K562 (cell line): ENCODE measurements around the gene FNBP1. TPM values are rescaled to one million over a fixed set of nuclear protein-coding genes. Genes with fewer than 3 reads are reported as not detected.

ENCODE experiments used
- ATAC-seq: fragments of 200-7000 bp; cut with Tn5 transposase; 3 replicates; pipeline ENCODE4 v1.9.1; 2020; ENCODE audit warnings: moderate library complexity
- BruUV-seq: library from RNA; stranded (reverse); fragments of 400-500 nt; replicated peaks from 2 replicates; lab custom pipeline; 2021; lab: Mats Ljungman, UMichigan
- CTCF ChIA-PET: fragments of 300-600 bp; formaldehyde crosslinking; extraction: SDS; loops from one replicate; lab custom pipeline; 2021; ENCODE audit warnings: low intra/inter-chr PET ratio; lab: Yijun Ruan, JAX
- POLR2A ChIA-PET: fragments of 300-600, 350-650 bp; sonication (Branson Sonifier 250); formaldehyde crosslinking; extraction: SDS; loops from one replicate; lab custom pipeline; 2021; ENCODE audit warnings: antibody characterized with exemption, inconsistent platforms; lab: Yijun Ruan, JAX
- DNase-seq, 4 experiments: peaks; one replicate each; pipeline versions ENCODE4 v3.0.0 to v3.0.0-alpha.2; 2011 to 2018; ENCODE audit warnings: low spot score in 3 of 4, mixed read lengths in 3 of 4; ENCODE audit errors: extremely low read depth in 1 of 4
- FAIRE-seq: peaks from 2 replicates; lab custom pipeline; 2011; peaks lifted over from hg19 to GRCh38; lab: Jason Lieb, UNC
- H2AFZ ChIP-seq: 2 replicates; pipeline ENCODE4 v1.6.0; 2011; ENCODE audit warnings: low read depth, low read length, control low read depth, inconsistent platforms
- H3K27ac ChIP-seq: fragments of 200-600 bp; 3 replicates; pipeline ENCODE4 v1.8.0; 2011; ENCODE audit warnings: low read depth, mild to moderate bottlenecking, control low read depth, inconsistent platforms, low read length, moderate library complexity, mixed read lengths; ENCODE audit errors: extremely low read depth
- H3K27me3 ChIP-seq, 2 experiments: fragments of 300-600 bp in 1 of 2; 2 replicates in 1 of 2; 3 replicates in 1 of 2; pipeline versions ENCODE4 v1.6.0 to v1.8.0; 2011; ENCODE audit warnings: inconsistent platforms in 2 of 2, low read length in 2 of 2, mild to moderate bottlenecking in 1 of 2, mixed read lengths in 1 of 2, moderate library complexity in 1 of 2; ENCODE audit not compliant: control insufficient read depth in 2 of 2, insufficient read depth in 2 of 2
- H3K36me3 ChIP-seq: fragments of 300-600 bp; 3 replicates; pipeline ENCODE4 v1.8.0; 2011; ENCODE audit warnings: mild to moderate bottlenecking, low read length, inconsistent platforms; ENCODE audit not compliant: control insufficient read depth, insufficient read depth
- H3K4me1 ChIP-seq, 2 experiments: fragments of 200-600 bp in 1 of 2; replicated peaks in 1 of 2; 2 replicates in 1 of 2; 3 replicates in 1 of 2; pipeline versions ENCODE4 v1.5.1 to v1.8.0; 2011; ENCODE audit warnings: inconsistent platforms in 2 of 2, low read length in 2 of 2, mild to moderate bottlenecking in 1 of 2, mixed read lengths in 1 of 2, moderate library complexity in 1 of 2; ENCODE audit not compliant: control insufficient read depth in 2 of 2, insufficient read depth in 2 of 2
- H3K4me2 ChIP-seq: 2 replicates; pipeline ENCODE4 v1.6.1; 2011; ENCODE audit warnings: low read length, control low read depth, inconsistent platforms, mixed read lengths; ENCODE audit not compliant: insufficient read depth
- H3K4me3 ChIP-seq: fragments of 200-600 bp; sonication (generic), shearing (Covaris generic); 2 replicates; pipeline ENCODE4 v1.5.1; 2016; ENCODE audit warnings: control low read depth, inconsistent platforms
- H3K79me2 ChIP-seq: fragments of 200-600 bp; 3 replicates; pipeline ENCODE4 v1.8.0; 2011; ENCODE audit warnings: low read length, inconsistent platforms; ENCODE audit not compliant: control insufficient read depth, insufficient read depth
- H3K9ac ChIP-seq, 2 experiments: 2 replicates each; pipeline versions ENCODE4 v1.6.0 to v1.6.1; 2011; ENCODE audit warnings: low read depth in 2 of 2, low read length in 2 of 2, control low read depth in 1 of 2, inconsistent platforms in 1 of 2, mild to moderate bottlenecking in 1 of 2, mixed read lengths in 1 of 2; ENCODE audit not compliant: insufficient read depth in 1 of 2
- H3K9me1 ChIP-seq: one replicate; pipeline ENCODE4 v1.6.0; 2011; ENCODE audit warnings: inconsistent platforms, mild to moderate bottlenecking, low read length, moderate library complexity; ENCODE audit not compliant: control insufficient read depth, insufficient read depth
- H3K9me3 ChIP-seq: replicated peaks from 2 replicates; pipeline ENCODE4 v1.5.1; 2011; ENCODE audit warnings: low read depth, low read length, inconsistent platforms; ENCODE audit not compliant: control insufficient read depth, insufficient read depth
- H4K20me1 ChIP-seq: replicated peaks from 2 replicates; pipeline ENCODE4 v1.6.1; 2011; ENCODE audit warnings: low read length, inconsistent platforms, mixed read lengths; ENCODE audit not compliant: control insufficient read depth, insufficient read depth
- POLR2G ChIP-seq: fragments of 200-400 bp; formaldehyde crosslinking; IDR thresholded peaks from 2 replicates; pipeline ENCODE4 v1.6.1; 2017; ENCODE audit warnings: low read depth, mild to moderate bottlenecking, antibody characterized with exemption, low read length, moderate library complexity
- SMC3 ChIP-seq: conservative IDR thresholded peaks from 2 replicates; pipeline ENCODE4 v1.6.1; 2011; ENCODE audit warnings: low read depth, low read length, improper control_type of control experiment; ENCODE audit not compliant: insufficient read depth
- ZC3H8 ChIP-seq: fragments of 450-650 bp; IDR thresholded peaks from 2 replicates; pipeline ENCODE4 v1.6.1; 2017
- ZFPM2 ChIP-seq: fragments of 250-450 bp; sonication (Bioruptor Pico); IDR thresholded peaks from 2 replicates; pipeline ENCODE4 v1.5.1; 2022; ENCODE audit warnings: mild to moderate bottlenecking
- WGBS: fragments of 100-300 bp; shearing (Covaris generic); methylation state at CpG from one replicate; pipeline ENCODE4 v1.1.6; 2016; ENCODE audit warnings: low coverage, mixed read lengths; ENCODE audit not compliant: insufficient coverage; ENCODE audit errors: missing lambda C conversion rate; 5-methylcytosine and 5-hydroxymethylcytosine counted together
- in situ Hi-C: fragments of 300-500 bp; cut with MboI; formaldehyde crosslinking; loops from 4 replicates; pipeline ENCODE4 v1.15.0; 2018; ENCODE audit warnings: inconsistent platforms, mixed read lengths
- intact Hi-C: fragments of 100-400 bp; cut with micrococcal nuclease; formaldehyde crosslinking; loops from 2 replicates; pipeline ENCODE4 v1.14.2; 2022
- polyA plus RNA-seq, 8 experiments: library from polyadenylated mRNA; depleted of rRNA in 4 of 8; stranded (reverse) in 5 of 8; unstranded in 3 of 8; fragments of >200 nt; fragmentation: Nextera tagmentation in 2 of 8; fragmentation: Illumina TruSeq in 1 of 8; extraction: Ambion mirVana in 2 of 8; extraction: Trizol in 1 of 8; gene quantifications; 2 replicates each; pipeline versions ENCODE4 v1.2.1 to v1.2.3, GENCODE V29; 2011 to 2014; ENCODE audit warnings: inconsistent platforms in 1 of 8, missing spikeins in 1 of 8
- total RNA-seq, 7 experiments: library from RNA; depleted of rRNA in 6 of 7; stranded (reverse); fragments of >200 nt in 6 of 7; fragmentation: Illumina TruSeq in 2 of 7; extraction: Trizol in 2 of 7; gene quantifications; 2 replicates each; pipeline versions ENCODE4 v1.2.1 to v1.2.3, GENCODE V29; 2011 to 2021; ENCODE audit warnings: low replicate concordance in 1 of 7
- TF ChIP-seq, protein P1 (sequence below): IDR thresholded peaks from 2 replicates; pipeline ENCODE4 v1.6.1; 2011; ENCODE audit warnings: borderline replicate concordance, low read depth, mild to moderate bottlenecking, moderate library complexity, low read length; ENCODE audit not compliant: insufficient read depth, poor library complexity, severe bottlenecking
- TF ChIP-seq, protein P2 (sequence below): IDR thresholded peaks from 2 replicates; pipeline ENCODE4 v1.6.1; 2014; ENCODE audit warnings: antibody characterized with exemption

The FNBP1 gene
- total and polyA plus RNA-seq, 9 of the 15 experiments (the other 6 are each of a cell fraction or from before 2014, with no cell fraction given) = 1.8 to 14.9 (median 7.6) TPM

DNA sequence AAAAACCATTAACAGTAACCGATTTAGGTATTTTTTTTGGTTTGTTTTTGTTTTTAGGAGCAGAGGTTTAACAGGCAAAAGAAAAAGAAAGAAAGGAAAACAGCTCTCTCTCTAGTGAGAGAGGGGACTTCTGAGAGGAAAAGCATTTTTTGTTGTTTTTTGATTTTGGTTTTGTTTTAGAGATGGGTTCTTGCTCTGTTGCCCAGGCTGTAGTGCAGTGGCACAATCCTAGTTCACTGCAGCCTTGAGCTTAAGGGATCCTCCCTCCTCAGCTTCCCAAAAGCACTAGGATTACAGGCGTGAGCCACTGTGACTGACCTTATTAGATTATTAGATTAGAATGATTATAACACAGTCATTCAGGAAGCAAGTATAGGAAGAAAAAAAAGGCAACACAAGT is 197.6 kb downstream of the FNBP1 start:
- TF ChIP-seq ZC3H8 = no peak
- TF ChIP-seq, protein P1, sequence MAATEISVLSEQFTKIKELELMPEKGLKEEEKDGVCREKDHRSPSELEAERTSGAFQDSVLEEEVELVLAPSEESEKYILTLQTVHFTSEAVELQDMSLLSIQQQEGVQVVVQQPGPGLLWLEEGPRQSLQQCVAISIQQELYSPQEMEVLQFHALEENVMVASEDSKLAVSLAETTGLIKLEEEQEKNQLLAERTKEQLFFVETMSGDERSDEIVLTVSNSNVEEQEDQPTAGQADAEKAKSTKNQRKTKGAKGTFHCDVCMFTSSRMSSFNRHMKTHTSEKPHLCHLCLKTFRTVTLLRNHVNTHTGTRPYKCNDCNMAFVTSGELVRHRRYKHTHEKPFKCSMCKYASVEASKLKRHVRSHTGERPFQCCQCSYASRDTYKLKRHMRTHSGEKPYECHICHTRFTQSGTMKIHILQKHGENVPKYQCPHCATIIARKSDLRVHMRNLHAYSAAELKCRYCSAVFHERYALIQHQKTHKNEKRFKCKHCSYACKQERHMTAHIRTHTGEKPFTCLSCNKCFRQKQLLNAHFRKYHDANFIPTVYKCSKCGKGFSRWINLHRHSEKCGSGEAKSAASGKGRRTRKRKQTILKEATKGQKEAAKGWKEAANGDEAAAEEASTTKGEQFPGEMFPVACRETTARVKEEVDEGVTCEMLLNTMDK = no peak
- TF ChIP-seq, protein P2, sequence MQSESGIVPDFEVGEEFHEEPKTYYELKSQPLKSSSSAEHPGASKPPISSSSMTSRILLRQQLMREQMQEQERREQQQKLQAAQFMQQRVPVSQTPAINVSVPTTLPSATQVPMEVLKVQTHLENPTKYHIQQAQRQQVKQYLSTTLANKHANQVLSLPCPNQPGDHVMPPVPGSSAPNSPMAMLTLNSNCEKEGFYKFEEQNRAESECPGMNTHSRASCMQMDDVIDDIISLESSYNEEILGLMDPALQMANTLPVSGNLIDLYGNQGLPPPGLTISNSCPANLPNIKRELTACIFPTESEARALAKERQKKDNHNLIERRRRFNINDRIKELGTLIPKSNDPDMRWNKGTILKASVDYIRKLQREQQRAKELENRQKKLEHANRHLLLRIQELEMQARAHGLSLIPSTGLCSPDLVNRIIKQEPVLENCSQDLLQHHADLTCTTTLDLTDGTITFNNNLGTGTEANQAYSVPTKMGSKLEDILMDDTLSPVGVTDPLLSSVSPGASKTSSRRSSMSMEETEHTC = no peak
- TF ChIP-seq ZFPM2 = 0 out of 2 replicates have a peak, but pooled peaks have one; percentile 54
- peak; percentile 17; the same call in 1 of the 2 replicates for TF ChIP-seq POLR2G
- no peak for TF ChIP-seq SMC3
- ATAC-seq = no peak
- Histone ChIP-seq H3K9ac (no peak overlapping the region; a peak in 1 of 4 replicates), H2AFZ (no peak overlapping the region), H4K20me1 (no peaks in the 10 kb centered on the region), H3K4me2 (no peak overlapping the region), H3K27ac (peak overlapping the region; percentile 23; the same call in 1 of the 3 replicates), H3K4me3 (no peak overlapping the region), H3K27me3 (no peaks in the 10 kb centered on the region), H3K79me2 (peaks cover 22% of the 10 kb centered on the region), H3K36me3 (peaks cover 42% of the 10 kb centered on the region), H3K4me1 (peaks cover 0 to 14% of the 10 kb centered on the region in 2 experiments; a peak in 3 of 5 replicates), H3K9me3 (no peaks in the 10 kb centered on the region), H3K9me1 (no peaks in the 10 kb centered on the region)
- DNase-seq = no peak
- intact Hi-C loops (no loop called here), in situ Hi-C loops (no loop called here)
- POLR2A ChIA-PET = interaction anchor here (0.8 to 3.7 kb wide), 7 partner anchors 10 to 36 kb away, joined by 3 to 40 read pairs (median 4); partner anchors contain the start of genes C9orf78 and USP20
- WGBS = 78% methylated on average over 2 of the region's 2 CpGs
- BruUV-seq = no TSS peak
- CTCF ChIA-PET = no interaction called here
- FAIRE-seq = no peak
